ENCODE measurements around the gene DSC3.
"Not testable (repeated sequence)": the region's sequence is repeated elsewhere in the genome, so short reads cannot be mapped to it uniquely, and the experiment has no call there.

The DSC3 gene

GRCh38 chr18:31043709-31044108 lies 1.2 kb upstream of the DSC3 start:
- no peak for TF ChIP-seq CTCF (IDR thresholded peaks at IDR 0.05; ENCODE audit: insufficient read depth, low read depth, low read length, missing control alignments)
- no peak for DNase-seq (ENCODE audit: low read depth)
- no peak overlapping the region for H3K4me3 ChIP-seq (ENCODE audit: low read depth, low read length)

- no peak for TF ChIP-seq CTCF (IDR thresholded peaks at IDR 0.05; ENCODE audit: insufficient read depth, low read depth, low read length, missing control alignments)
- H3K4me3 ChIP-seq (ENCODE audit: low read depth, low read length), result no peak overlapping the region
- DNase-seq (ENCODE audit: low read depth), result no peak
Observed at GRCh38 chr18:31042084-31042405, 497 bp downstream of the DSC3 start.

GRCh38 chr18:31041271-31042083 lies 1.1 kb downstream of the DSC3 start:
- no peak overlapping the region for H3K4me3 ChIP-seq (ENCODE audit: low read depth, low read length)
- no peak for DNase-seq (ENCODE audit: low read depth)
- no peak for TF ChIP-seq CTCF (IDR thresholded peaks at IDR 0.05; ENCODE audit: insufficient read depth, low read depth, low read length, missing control alignments)

- H3K4me3 ChIP-seq (ENCODE audit: low read depth, low read length), result no peak overlapping the region
- peak; percentile 29 for DNase-seq (ENCODE audit: low read depth)
- no peak for TF ChIP-seq CTCF (IDR thresholded peaks at IDR 0.05; ENCODE audit: insufficient read depth, low read depth, low read length, missing control alignments)
Observed at GRCh38 chr18:31040686-31041270, 1.8 kb downstream of the DSC3 start.

GRCh38 chr18:31039426-31039825 lies 3.1 kb downstream of the DSC3 start:
- no peak for TF ChIP-seq CTCF (IDR thresholded peaks at IDR 0.05; ENCODE audit: insufficient read depth, low read depth, low read length, missing control alignments)
- no peak for DNase-seq (ENCODE audit: low read depth)
- no peak overlapping the region for H3K4me3 ChIP-seq (ENCODE audit: low read depth, low read length)

- not testable (repeated sequence) for DNase-seq (ENCODE audit: low read depth); H3K4me3 ChIP-seq (ENCODE audit: low read depth, low read length)
Observed at GRCh38 chr18:31037686-31038085, 4.9 kb downstream of the DSC3 start.

- H3K4me3 ChIP-seq (ENCODE audit: low read depth, low read length), result no peak overlapping the region
- TF ChIP-seq CTCF (IDR thresholded peaks at IDR 0.05; ENCODE audit: insufficient read depth, low read depth, low read length, missing control alignments), result no peak
- DNase-seq (ENCODE audit: low read depth), result no peak
Observed at GRCh38 chr18:31034541-31034940, 8.0 kb downstream of the DSC3 start.
